ENCODE measurements around the gene ZEB2. TPM values are rescaled to one million over a fixed set of nuclear protein-coding genes. Genes with fewer than 3 reads are reported as not detected.

The ZEB2 gene
- total RNA-seq, 6 experiments from 2014 or later = 13.5 to 35.9 (median 21.7) TPM

DNA sequence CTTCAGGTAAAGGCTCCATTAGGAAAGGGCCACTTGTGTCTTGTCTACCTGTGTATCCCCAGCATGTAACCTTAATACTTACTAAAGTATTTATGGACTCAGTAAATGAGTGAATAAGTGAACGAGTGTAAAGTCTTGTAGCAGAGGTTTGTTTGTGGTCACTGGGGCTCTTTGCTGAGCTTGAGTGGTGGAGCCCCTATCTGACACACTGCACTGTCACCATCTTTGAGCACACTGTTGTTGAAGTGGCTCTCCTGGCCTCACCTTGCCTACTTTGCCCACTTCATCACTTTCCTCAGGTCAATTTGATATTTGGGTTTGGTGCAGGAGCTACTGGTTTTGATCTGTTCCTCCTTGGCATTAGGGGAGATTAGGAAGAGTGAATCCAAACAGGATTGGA is 39.3 kb upstream of the ZEB2 start:
- Histone ChIP-seq H3K4me1 (no peaks in the 10 kb centered on the region), H3K36me3 (no peaks in the 10 kb centered on the region), H3K4me3 (no peak overlapping the region), H3K9me3 (no peaks in the 10 kb centered on the region), H3K27me3 (no peaks in the 10 kb centered on the region), H3K27ac (no peak overlapping the region)
- 17% methylated on average over 1 of the region's 1 CpG for WGBS (ENCODE audit: insufficient coverage, low coverage, low lambda C conversion rate, missing lambda C conversion rate)
- DNase-seq (no peak), ATAC-seq (no peak)
- TF ChIP-seq POLR2A (IDR thresholded peaks at IDR 0.05) = no peak
- no peak for TF ChIP-seq CTCF (IDR thresholded peaks at IDR 0.05)
- intact Hi-C loops (cut with DNase I) = no loop called here

DNA sequence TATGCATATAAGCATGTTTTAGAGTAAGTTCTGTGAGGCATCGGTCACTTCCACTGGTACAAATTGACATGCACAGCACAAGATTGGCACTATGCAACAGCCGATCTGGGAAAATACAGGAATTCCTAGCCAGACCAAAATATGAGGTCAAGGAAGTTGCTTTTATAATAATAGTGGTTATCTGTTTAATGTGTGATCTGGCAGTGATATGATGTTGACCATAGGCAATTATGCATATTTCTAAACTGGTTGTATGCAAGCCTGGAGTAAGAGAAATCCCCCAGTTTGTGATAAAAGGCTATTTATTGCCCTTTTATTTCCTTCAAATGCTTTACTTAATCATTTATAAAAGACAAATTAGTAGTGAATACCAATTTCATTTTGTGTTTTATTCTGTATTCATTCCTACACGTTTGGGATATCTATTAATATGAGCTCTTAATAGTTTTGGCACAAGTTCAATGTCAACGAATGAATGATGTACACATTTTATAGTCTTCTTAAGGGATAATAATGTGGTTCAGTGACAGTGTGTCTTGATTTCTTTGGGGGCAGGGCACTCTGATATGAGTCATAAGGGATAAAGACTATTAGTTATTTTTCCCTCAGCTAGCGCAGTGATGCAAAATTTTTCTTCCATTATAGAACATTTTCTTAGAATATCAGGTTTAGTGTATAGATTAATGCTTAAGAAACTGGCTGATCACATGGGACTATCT is 34.7 kb upstream of the ZEB2 start:
- TF ChIP-seq POLR2A (IDR thresholded peaks at IDR 0.05) (no peak), CTCF (IDR thresholded peaks at IDR 0.05) (no peak)
- Histone ChIP-seq H3K4me1 (no peaks in the 10 kb centered on the region), H3K27me3 (no peaks in the 10 kb centered on the region), H3K4me3 (no peak overlapping the region), H3K27ac (no peak overlapping the region), H3K9me3 (no peaks in the 10 kb centered on the region), H3K36me3 (no peaks in the 10 kb centered on the region)
- WGBS (ENCODE audit: insufficient coverage, low coverage, low lambda C conversion rate, missing lambda C conversion rate) = 56% methylated on average over 5 of the region's 5 CpGs
- ATAC-seq (no peak), DNase-seq (no peak)
- intact Hi-C loops (cut with DNase I) = no loop called here

DNA sequence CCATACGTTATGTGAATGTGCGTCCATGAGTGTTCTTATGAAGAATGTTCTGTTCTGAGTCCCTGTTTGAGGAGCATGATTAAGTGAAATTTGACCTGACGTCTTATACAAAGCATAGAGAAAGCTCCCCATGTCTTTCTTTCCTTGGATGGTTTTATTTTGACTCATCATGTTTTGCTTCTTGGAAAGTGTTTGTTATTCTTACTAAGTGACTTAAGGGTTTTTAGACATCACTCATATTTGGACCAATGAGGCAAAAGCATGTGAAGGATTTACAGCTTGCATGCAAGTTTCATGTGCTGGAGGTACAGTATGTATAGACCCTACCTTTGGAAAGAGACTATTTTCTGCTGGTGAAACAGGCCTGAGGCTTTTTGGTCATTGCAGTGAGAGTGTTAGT is 33.5 kb upstream of the ZEB2 start:
- intact Hi-C loops (cut with DNase I) = no loop called here
- 56% methylated on average over 3 of the region's 3 CpGs for WGBS (ENCODE audit: insufficient coverage, low coverage, low lambda C conversion rate, missing lambda C conversion rate)
- H3K36me3 ChIP-seq = no peaks in the 10 kb centered on the region
- no peaks in the 10 kb centered on the region for H3K9me3 ChIP-seq
- H3K27ac ChIP-seq = no peak overlapping the region
- no peaks in the 10 kb centered on the region for H3K4me1 ChIP-seq
- TF ChIP-seq POLR2A (IDR thresholded peaks at IDR 0.05) (no peak), CTCF (IDR thresholded peaks at IDR 0.05) (no peak)
- no peak for DNase-seq
- H3K4me3 ChIP-seq = no peak overlapping the region
- H3K27me3 ChIP-seq = no peaks in the 10 kb centered on the region
- no peak for ATAC-seq

GRCh38 chr2:144552821-144553220 is 32.9 kb upstream of the ZEB2 start:
- H3K27ac ChIP-seq = no peak overlapping the region
- no peak for TF ChIP-seq POLR2A (IDR thresholded peaks at IDR 0.05)
- no peak for TF ChIP-seq CTCF (IDR thresholded peaks at IDR 0.05)
- no peak for DNase-seq
- H3K4me3 ChIP-seq = no peak overlapping the region
- ATAC-seq = no peak
- H3K27me3 ChIP-seq = no peaks in the 10 kb centered on the region
- H3K36me3 ChIP-seq = no peaks in the 10 kb centered on the region
- intact Hi-C loops (cut with DNase I) = no loop called here
- H3K9me3 ChIP-seq = no peaks in the 10 kb centered on the region
- no peaks in the 10 kb centered on the region for H3K4me1 ChIP-seq

DNA sequence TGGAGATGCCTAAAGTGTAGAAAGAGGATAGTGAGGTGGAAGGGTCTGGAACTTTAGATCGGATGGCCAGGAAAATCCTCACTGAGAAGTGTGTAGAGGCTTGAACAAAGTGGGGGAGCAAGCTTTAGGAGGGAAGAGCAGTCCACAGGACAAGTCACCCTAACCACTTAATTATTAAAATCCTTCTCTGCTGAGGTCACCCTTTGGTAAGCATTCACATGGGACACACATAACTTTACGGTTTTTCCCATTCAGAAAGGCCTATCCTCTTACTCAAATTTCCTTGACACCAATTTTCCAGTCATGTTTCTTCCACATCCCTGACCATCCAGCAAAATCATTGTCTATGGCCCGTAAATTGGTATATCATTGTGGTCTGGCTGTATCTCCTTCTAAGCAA is 31.0 kb upstream of the ZEB2 start:
- Histone ChIP-seq H3K9me3 (no peaks in the 10 kb centered on the region), H3K4me1 (no peaks in the 10 kb centered on the region), H3K36me3 (no peaks in the 10 kb centered on the region), H3K27me3 (no peaks in the 10 kb centered on the region), H3K4me3 (no peak overlapping the region), H3K27ac (no peak overlapping the region)
- no peak for ATAC-seq
- intact Hi-C loops (cut with DNase I) = no loop called here
- no peak for DNase-seq
- WGBS (ENCODE audit: insufficient coverage, low coverage, low lambda C conversion rate, missing lambda C conversion rate) = 80% methylated on average over 3 of the region's 3 CpGs
- TF ChIP-seq CTCF (IDR thresholded peaks at IDR 0.05) (no peak), POLR2A (IDR thresholded peaks at IDR 0.05) (no peak)
